Measurements from ENCODE around the gene ACOT2. TPM values are rescaled to one million over a fixed set of nuclear protein-coding genes. Genes with fewer than 3 reads are reported as not detected.

ACOT2 gene
- polyA plus RNA-seq, 2 of the 4 experiments (the other 2 are of a cell fraction), result 61.6 to 64.8 TPM

GRCh38 chr14:73599499-73599898, 30.5 kb downstream of the ACOT2 start:
- Histone ChIP-seq H3K4me3 (no peak overlapping the region), H3K4me1 (no peaks in the 10 kb centered on the region), H3K4me2 (no peak overlapping the region), H3K27ac (no peak overlapping the region), H3K9me3 (no peaks in the 10 kb centered on the region)
- ATAC-seq (no peak), FAIRE-seq (no peak), DNase-seq (ENCODE audit: low read depth in 1 of 2, low spot score in 1 of 2) (no peak)
- POLR2A ChIA-PET, result interaction anchor here (1.4 kb wide), 1 partner anchor 13 kb away, joined by 3 read pairs; the partner anchor contains the start of gene ACOT6
- TF ChIP-seq USF2 (IDR thresholded peaks at IDR 0.05), result no peak
- no peak for TF ChIP-seq CBX8 (IDR thresholded peaks at IDR 0.05)
- TF ChIP-seq GATA3 (IDR thresholded peaks at IDR 0.05; ENCODE audit: borderline replicate concordance), result no peak
- TF ChIP-seq NPAS2 (CRISPR knock-in tag; IDR thresholded peaks at IDR 0.05; ENCODE audit: borderline replicate concordance), result no peak
- TF ChIP-seq ELK1 (IDR thresholded peaks at IDR 0.05; ENCODE audit: low read depth, low read length), result no peak
- TF ChIP-seq BHLHE40 (IDR thresholded peaks at IDR 0.05; ENCODE audit: low read depth, low read length), result no peak
- no peak for TF ChIP-seq BCL3 (IDR thresholded peaks at IDR 0.05)
- CTCF ChIA-PET, result interaction anchor here (0.6 to 1.3 kb wide), 3 partner anchors 21 to 96 kb away, joined by 3 to 5 read pairs (median 4); no protein-coding TSS in a partner anchor

GRCh38 chr14:73602994-73603393, 34.0 kb downstream of the ACOT2 start:
- no peak for ATAC-seq
- FAIRE-seq, result no peak
- Histone ChIP-seq H3K4me1 (no peaks in the 10 kb centered on the region), H3K4me3 (no peak overlapping the region), H3K9me3 (no peaks in the 10 kb centered on the region), H3K27ac (no peak overlapping the region), H3K4me2 (no peak overlapping the region)
- 39% methylated on average over 3 of the region's 3 CpGs for WGBS (ENCODE audit: missing lambda C conversion rate)
- TF ChIP-seq HOXB5 (CRISPR knock-in tag; IDR thresholded peaks at IDR 0.05), result no peak
- no peak for TF ChIP-seq ZC3H11A (IDR thresholded peaks at IDR 0.05)
- DNase-seq (ENCODE audit: low read depth in 1 of 2, low spot score in 1 of 2), result no peak
- POLR2A ChIA-PET, result no interaction called here
- CTCF ChIA-PET, result interaction anchor here (0.8 to 1.2 kb wide), 2 partner anchors 11 to 21 kb away, joined by 3 read pairs; no protein-coding TSS in a partner anchor

- TF ChIP-seq CBX8 (IDR thresholded peaks at IDR 0.05), result no peak
- no peak for TF ChIP-seq TP53 (CRISPR knock-in tag; IDR thresholded peaks at IDR 0.05)
- no peak for TF ChIP-seq MAX (IDR thresholded peaks at IDR 0.05)
- TF ChIP-seq MYC (IDR thresholded peaks at IDR 0.05; ENCODE audit: borderline replicate concordance, low read length), result no peak
- no peak for TF ChIP-seq FOXS1 (CRISPR knock-in tag; IDR thresholded peaks at IDR 0.05)
- no peak for TF ChIP-seq ZSCAN20 (CRISPR knock-in tag; IDR thresholded peaks at IDR 0.05)
- TF ChIP-seq E2F6 (IDR thresholded peaks at IDR 0.05; ENCODE audit: borderline replicate concordance, low read depth), result no peak
- no peak for TF ChIP-seq FOSL2 (IDR thresholded peaks at IDR 0.05)
- no peak for TF ChIP-seq FOSL2 (CRISPR knock-in tag; IDR thresholded peaks at IDR 0.05)
- TF ChIP-seq MAZ (IDR thresholded peaks at IDR 0.05; ENCODE audit: borderline replicate concordance, low read depth, low read length), result no peak
- FAIRE-seq (no peak), ATAC-seq (no peak), DNase-seq (ENCODE audit: low read depth in 1 of 2, low spot score in 1 of 2) (no peak)
- H3K27ac ChIP-seq, result no peak overlapping the region
- H3K4me1 ChIP-seq, result no peaks in the 10 kb centered on the region
- H3K4me2 ChIP-seq, result no peak overlapping the region
- H3K4me3 ChIP-seq, result no peak overlapping the region
- no peaks in the 10 kb centered on the region for H3K9me3 ChIP-seq
- CTCF ChIA-PET, result interaction anchor here (0.8 to 1.2 kb wide), 4 partner anchors 19 to 242 kb away, joined by 3 to 4 read pairs (median 3); no protein-coding TSS in a partner anchor
- 80% methylated on average over 3 of the region's 3 CpGs for WGBS (ENCODE audit: missing lambda C conversion rate)
- POLR2A ChIA-PET, result no interaction called here
Observed at GRCh38 chr14:73606271-73606670, 37.3 kb downstream of the ACOT2 start.

All from A549 (cell line).